ENCODE data around the gene CNTN5.

- no peak for TF ChIP-seq POLR2AphosphoS5 (IDR thresholded peaks at IDR 0.05; ENCODE audit: borderline replicate concordance, low read depth, low read length)
- TF ChIP-seq EZH2 (IDR thresholded peaks at IDR 0.05), result no peak
- no peak for TF ChIP-seq FOXP2 (optimal IDR thresholded peaks at IDR 0.05; ENCODE audit: control extremely low read depth, extremely low read length, insufficient read depth)
Measured at GRCh38 chr11:99934008-99934407, 913.3 kb downstream of the CNTN5 start.
